Embryonic facial prominence (tissue), 1 donor: ENCODE measurements around the gene TCF3.

Experiments used
- DNase-seq: peaks from one replicate; pipeline ENCODE4 v3.0.0-alpha.2; 2016; ENCODE audit errors: extremely low spot score

The TCF3 gene

DNA sequence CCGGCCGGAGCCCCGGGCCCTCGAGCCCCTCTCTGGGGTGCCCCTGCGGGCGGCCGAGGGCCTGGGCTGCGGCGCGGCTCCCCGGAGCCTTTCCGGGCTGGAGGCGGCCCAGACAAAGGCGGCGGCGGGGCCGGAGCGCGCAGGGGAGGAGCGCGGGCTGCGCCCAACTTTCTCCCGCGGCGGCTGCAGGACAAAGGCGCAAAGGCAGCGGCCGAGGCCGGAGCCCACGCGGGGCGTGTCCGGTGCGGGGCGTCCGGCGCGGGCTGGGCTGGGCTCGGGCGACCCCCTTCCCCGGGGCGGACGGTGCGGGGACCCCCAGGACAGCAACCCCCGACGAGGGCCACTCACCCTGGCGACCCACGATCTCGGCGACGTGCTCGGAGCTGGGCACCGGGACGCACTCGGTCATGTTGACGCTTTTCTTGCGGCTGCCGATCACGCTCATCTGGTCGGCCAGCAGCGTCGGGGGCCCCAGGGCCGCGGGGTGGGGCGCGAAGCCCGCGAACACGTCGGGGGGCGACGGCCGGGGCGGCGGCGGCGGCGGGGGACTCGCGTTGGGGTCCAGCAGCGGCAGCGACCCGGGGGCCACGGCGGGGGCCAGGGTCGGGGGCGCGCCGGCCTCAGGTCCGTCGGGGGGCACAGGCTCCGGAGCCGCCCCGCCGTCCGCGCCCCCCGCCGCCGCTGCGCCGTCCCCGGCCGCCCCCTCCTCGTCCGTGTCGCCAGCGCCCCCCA lies 85.1 kb downstream of the TCF3 start:
- no peak for DNase-seq

DNA sequence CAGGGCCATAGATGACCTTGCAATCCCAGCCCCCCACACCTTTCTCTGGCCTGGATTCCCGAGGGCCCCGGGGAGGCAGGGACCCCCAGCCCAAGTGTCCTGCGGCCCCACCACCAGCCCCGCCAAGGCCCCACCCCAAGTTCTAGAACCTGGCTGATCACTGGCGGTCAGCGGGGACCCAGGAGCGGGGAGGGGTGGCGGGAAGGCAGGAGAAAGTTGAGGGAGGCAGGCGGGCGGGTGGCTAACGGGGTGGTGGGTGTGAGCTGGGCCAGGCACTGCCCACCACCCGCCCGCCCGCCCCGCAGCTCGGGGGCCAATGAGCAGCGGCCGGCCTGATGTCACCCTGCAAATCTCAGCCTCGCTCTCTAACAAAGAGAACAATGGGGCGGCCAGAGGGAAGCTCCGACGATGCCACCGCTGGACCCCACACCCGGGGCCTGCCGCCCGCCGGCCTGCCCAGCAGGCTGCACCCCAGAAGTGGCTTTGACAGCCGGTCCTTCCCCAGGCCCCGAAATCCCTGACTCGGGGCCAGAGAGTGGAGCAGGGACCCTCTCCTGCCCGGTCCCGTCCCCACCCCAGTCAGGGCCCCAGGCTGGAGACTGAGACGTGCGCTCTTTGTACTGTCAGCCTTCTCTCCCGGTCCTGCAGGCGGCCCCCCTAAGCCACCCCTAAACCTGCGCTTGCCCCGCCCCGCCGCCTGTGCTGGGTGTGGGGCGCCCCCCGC lies 85.9 kb downstream of the TCF3 start:
- DNase-seq: peak; percentile 71

DNA sequence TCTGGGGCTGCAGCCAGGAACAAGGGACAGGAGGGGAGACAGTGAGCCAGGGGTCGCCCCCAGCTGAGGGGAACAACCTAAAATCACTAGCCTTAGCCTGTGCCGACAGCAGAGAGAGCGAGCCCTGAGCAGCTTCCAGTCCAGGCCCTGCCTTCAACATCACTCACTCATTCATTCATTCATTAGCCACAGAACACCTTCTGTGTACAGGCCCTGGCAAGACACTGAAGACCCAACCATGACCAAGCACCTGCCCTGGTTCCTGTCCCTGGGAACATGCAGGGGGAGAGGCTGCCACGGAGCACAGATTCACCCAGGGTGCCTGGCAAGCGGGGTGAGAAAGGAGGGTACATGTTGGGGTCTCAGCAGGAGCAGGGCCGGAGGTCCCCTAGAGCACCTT lies 89.2 kb downstream of the TCF3 start:
- no peak for DNase-seq

DNA sequence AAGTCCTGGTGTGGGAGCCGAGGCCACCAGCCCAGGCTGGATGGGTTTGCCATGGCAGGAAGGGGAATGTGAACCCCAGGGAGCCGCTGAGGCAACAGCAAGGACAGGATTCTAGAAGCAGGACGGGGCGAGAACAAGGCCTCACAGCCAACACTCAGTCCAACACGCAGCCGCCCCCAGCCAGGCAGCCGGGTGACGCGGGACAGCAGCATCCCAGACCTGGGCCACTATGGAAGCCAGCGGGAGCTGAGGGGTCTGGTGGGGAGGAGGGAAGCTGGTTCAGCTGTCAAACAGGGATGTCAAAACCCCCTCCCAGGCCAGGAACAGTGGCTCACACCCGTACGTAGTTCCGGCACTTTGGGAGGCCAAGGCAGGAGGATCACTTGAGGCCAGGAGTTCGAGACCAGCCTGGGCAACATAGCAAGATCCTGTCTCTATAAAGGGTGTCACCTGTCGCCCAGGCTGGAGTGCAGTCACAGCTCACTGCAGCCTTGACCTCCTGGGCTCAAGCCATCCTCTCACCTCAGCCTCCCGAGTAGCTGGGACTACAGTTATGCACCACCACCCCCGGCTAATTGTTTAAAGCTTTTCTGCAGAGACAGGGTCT lies 91.1 kb downstream of the TCF3 start:
- no peak for DNase-seq

DNA sequence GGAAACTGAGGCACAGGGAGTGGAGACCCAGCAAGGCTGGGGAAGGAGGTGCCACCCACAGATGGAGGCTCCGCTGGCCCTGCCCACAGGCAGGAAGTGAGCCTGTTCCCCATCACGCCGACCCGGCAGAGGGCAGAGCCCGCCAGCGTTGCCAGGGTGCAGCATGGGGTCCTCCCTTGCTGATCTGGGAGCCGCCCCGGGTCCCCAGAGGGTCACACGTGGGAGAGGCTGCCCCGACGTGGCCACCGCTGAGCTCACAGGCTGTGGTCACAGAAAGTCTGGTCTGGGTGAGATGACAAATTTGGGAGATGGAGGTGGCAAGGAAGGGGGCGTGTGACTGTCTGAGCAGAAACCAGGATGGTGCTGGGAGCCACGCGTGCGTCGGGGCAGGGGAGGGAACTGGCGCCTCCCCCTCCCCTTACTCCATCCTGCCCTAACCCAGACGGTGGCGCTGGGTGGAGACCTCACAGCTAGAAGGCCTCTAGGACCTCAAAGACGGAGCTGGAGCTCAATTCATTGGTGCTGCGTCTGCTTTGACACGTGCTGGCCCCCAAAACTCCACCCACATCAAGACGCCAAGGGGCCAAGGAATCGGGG lies 92.0 kb downstream of the TCF3 start:
- no peak for DNase-seq
